H9 (cell line): ENCODE data around the gene MYL2. TPM values are rescaled to one million over a fixed set of nuclear protein-coding genes. Genes with fewer than 3 reads are reported as not detected.

Source experiments
- DNase-seq: peaks from one replicate; pipeline ENCODE4 v3.0.0-alpha.2; 2017
- H2AFZ ChIP-seq: one replicate; pipeline ENCODE4 v1.6.1; 2013; ENCODE audit warnings: mild to moderate bottlenecking, low read length, control low read depth, moderate library complexity
- H2AK5ac ChIP-seq: 2 replicates; pipeline ENCODE4 v1.6.1; 2013; ENCODE audit warnings: low read length, control low read depth, mixed read lengths; ENCODE audit not compliant: insufficient read length
- H2BK120ac ChIP-seq: one replicate; pipeline ENCODE4 v1.6.1; 2013; ENCODE audit warnings: low read depth, mild to moderate bottlenecking, low read length, control low read depth, inconsistent platforms; ENCODE audit not compliant: poor library complexity, severe bottlenecking
- H2BK12ac ChIP-seq: 2 replicates; pipeline ENCODE4 v1.6.1; 2013; ENCODE audit warnings: low read length, control low read depth, mixed read lengths, low read depth; ENCODE audit not compliant: insufficient read length
- H2BK15ac ChIP-seq: 2 replicates; pipeline ENCODE4 v1.6.1; 2013; ENCODE audit warnings: low read depth, low read length, control low read depth
- H2BK20ac ChIP-seq: one replicate; pipeline ENCODE4 v1.6.1; 2013; ENCODE audit warnings: low read depth, mild to moderate bottlenecking, low read length, control low read depth, inconsistent platforms; ENCODE audit not compliant: poor library complexity, severe bottlenecking
- H2BK5ac ChIP-seq: 2 replicates; pipeline ENCODE4 v1.6.1; 2013; ENCODE audit warnings: low read length, control low read depth, mixed read lengths; ENCODE audit not compliant: insufficient read length
- H3K14ac ChIP-seq: 2 replicates; pipeline ENCODE4 v1.6.1; 2013; ENCODE audit warnings: low read length, control low read depth; ENCODE audit not compliant: insufficient read depth
- H3K18ac ChIP-seq: 2 replicates; pipeline ENCODE4 v1.6.1; 2013; ENCODE audit warnings: low read depth, mild to moderate bottlenecking, mixed read lengths, low read length, control low read depth; ENCODE audit not compliant: insufficient read length
- H3K23ac ChIP-seq: 2 replicates; pipeline ENCODE4 v1.6.1; 2013; ENCODE audit warnings: low read length, control low read depth, mixed read lengths, low read depth; ENCODE audit not compliant: insufficient read length
- H3K23me2 ChIP-seq: 2 replicates; pipeline ENCODE4 v1.6.1; 2013; ENCODE audit warnings: low read depth, mild to moderate bottlenecking, mixed read lengths, low read length, control low read depth; ENCODE audit not compliant: insufficient read length, poor library complexity, severe bottlenecking
- H3K27ac ChIP-seq: 2 replicates; pipeline ENCODE4 v1.5.1; 2013; ENCODE audit warnings: low read length, control low read depth, mixed read lengths, low read depth; ENCODE audit not compliant: insufficient read length
- H3K27me3 ChIP-seq: 2 replicates; pipeline ENCODE4 v1.6.1; 2013; ENCODE audit warnings: low read length, control low read depth, inconsistent platforms; ENCODE audit not compliant: insufficient read depth
- H3K4ac ChIP-seq: 2 replicates; pipeline ENCODE4 v1.6.1; 2013; ENCODE audit warnings: low read depth, mild to moderate bottlenecking, control low read depth, inconsistent platforms, low read length, moderate library complexity
- H3K4me1 ChIP-seq: 2 replicates; pipeline ENCODE4 v1.6.1; 2013; ENCODE audit warnings: low read length, control low read depth, inconsistent platforms; ENCODE audit not compliant: insufficient read depth
- H3K4me2 ChIP-seq: 2 replicates; pipeline ENCODE4 v1.6.1; 2013; ENCODE audit warnings: low read length, control low read depth, mixed read lengths; ENCODE audit not compliant: insufficient read length, insufficient read depth
- H3K56ac ChIP-seq: 2 replicates; pipeline ENCODE4 v1.6.1; 2013; ENCODE audit warnings: low read depth, mild to moderate bottlenecking, mixed read lengths, low read length, control low read depth; ENCODE audit not compliant: insufficient read length
- H3K79me1 ChIP-seq: 2 replicates; pipeline ENCODE4 v1.6.1; 2013; ENCODE audit warnings: low read depth, mild to moderate bottlenecking, moderate library complexity, low read length, control low read depth, inconsistent platforms; ENCODE audit not compliant: insufficient read depth, poor library complexity, severe bottlenecking
- H3K79me2 ChIP-seq: 2 replicates; pipeline ENCODE4 v1.6.1; 2013; ENCODE audit warnings: low read length, control low read depth, inconsistent platforms; ENCODE audit not compliant: insufficient read depth
- H3K9ac ChIP-seq: 2 replicates; pipeline ENCODE4 v1.6.1; 2013; ENCODE audit warnings: low read length, control low read depth, mixed read lengths; ENCODE audit not compliant: insufficient read length; ENCODE audit errors: extremely low read depth
- H3K9me3 ChIP-seq: one replicate; pipeline ENCODE4 v1.6.1; 2013; ENCODE audit warnings: low read depth, low read length, inconsistent platforms; ENCODE audit not compliant: control insufficient read depth
- H3T11ph ChIP-seq: one replicate; pipeline ENCODE4 v1.6.1; 2013; ENCODE audit warnings: mild to moderate bottlenecking, low read length, control low read depth, inconsistent platforms
- H4K20me1 ChIP-seq: one replicate; pipeline ENCODE4 v1.6.1; 2013; ENCODE audit not compliant: control insufficient read depth, insufficient read length, insufficient read depth
- H4K5ac ChIP-seq: 2 replicates; pipeline ENCODE4 v1.6.1; 2013; ENCODE audit warnings: low read depth, mild to moderate bottlenecking, mixed read lengths, low read length, control low read depth; ENCODE audit not compliant: insufficient read length
- H4K8ac ChIP-seq: replicated peaks from 2 replicates; pipeline ENCODE4 v1.6.1; 2013; ENCODE audit warnings: low read length, control low read depth, mixed read lengths, low read depth; ENCODE audit not compliant: insufficient read length
- H4K91ac ChIP-seq: 2 replicates; pipeline ENCODE4 v1.6.1; 2013; ENCODE audit warnings: low read depth, mild to moderate bottlenecking, moderate library complexity, mixed read lengths, low read length, control low read depth; ENCODE audit not compliant: insufficient read length
- H3K27ac Mint-ChIP-seq, 3 experiments: 2 replicates in 2 of 3; 3 replicates in 1 of 3; pipeline ENCODE4 v1.8.0; 2020 to 2021; ENCODE audit warnings: mixed read lengths in 3 of 3, mild to moderate bottlenecking in 1 of 3, moderate library complexity in 1 of 3
- H3K27me3 Mint-ChIP-seq: 2 replicates; pipeline ENCODE4 v1.8.0; 2021; ENCODE audit warnings: low read depth, mild to moderate bottlenecking, moderate library complexity, mixed read lengths
- H3K36me3 Mint-ChIP-seq, 3 experiments: 2 replicates in 2 of 3; 3 replicates in 1 of 3; pipeline ENCODE4 v1.8.0; 2020 to 2021; ENCODE audit warnings: low read depth in 3 of 3, mixed read lengths in 3 of 3; ENCODE audit not compliant: insufficient read depth in 1 of 3
- H3K4me1 Mint-ChIP-seq, 2 experiments: 2 replicates each; pipeline ENCODE4 v1.8.0; 2020; ENCODE audit warnings: mixed read lengths in 2 of 2
- H3K4me3 Mint-ChIP-seq, 2 experiments: 2 replicates in 1 of 2; 3 replicates in 1 of 2; pipeline ENCODE4 v1.8.0; 2020 to 2021; ENCODE audit warnings: mild to moderate bottlenecking in 2 of 2, mixed read lengths in 2 of 2, moderate library complexity in 1 of 2
- H3K9me3 Mint-ChIP-seq, 2 experiments: 2 replicates in 1 of 2; 3 replicates in 1 of 2; pipeline ENCODE4 v1.8.0; 2020; ENCODE audit warnings: mild to moderate bottlenecking in 2 of 2, mixed read lengths in 2 of 2, moderate library complexity in 1 of 2
- WGBS: extraction: QIAGEN DNeasy Blood & Tissue Kit; methylation state at CpG from one replicate; pipeline ENCODE4 v1.1.7; 2013; ENCODE audit warnings: missing lambda C conversion rate, low lambda C conversion rate, mixed read lengths; ENCODE audit not compliant: insufficient read length; ENCODE audit errors: extremely low coverage; 5-methylcytosine and 5-hydroxymethylcytosine counted together
- total RNA-seq: library from RNA; stranded (reverse); gene quantifications from 2 replicates; pipeline ENCODE4 v1.2.1, GENCODE V29; 2021
- TF ChIP-seq, protein P1 (sequence below): fragments of 200-600 bp; sonication (generic); conservative IDR thresholded peaks from 3 replicates; pipeline ENCODE4 v1.8.0; 2021; ENCODE audit warnings: antibody characterized with exemption, mild to moderate bottlenecking

Gene MYL2
- total RNA-seq, 1 experiment from 2014 or later: not detected

DNA sequence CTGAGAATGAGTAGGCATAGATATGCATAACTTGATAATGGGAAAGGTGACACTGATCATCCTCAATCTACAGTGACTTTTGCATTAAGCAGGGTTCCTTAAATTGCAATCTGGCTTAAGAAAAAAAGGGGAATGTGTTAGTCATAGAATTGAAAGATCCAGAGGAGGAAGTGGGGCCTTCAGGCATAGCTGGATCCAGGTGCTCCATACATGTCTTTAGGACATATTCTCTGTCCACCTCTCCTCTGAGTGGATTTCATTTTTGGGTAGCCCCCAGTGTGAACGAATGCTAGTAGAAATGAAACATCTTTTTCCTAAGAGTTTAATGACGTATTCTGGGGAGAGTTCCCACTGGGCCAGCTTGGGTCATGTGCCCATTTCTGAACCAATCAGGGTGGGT, 46.0 kb downstream of the MYL2 start:
- H3K9me3 ChIP-seq: no peaks in the 10 kb centered on the region
- no peaks in the 10 kb centered on the region for H3K4me1 Mint-ChIP-seq
- H3K79me1 ChIP-seq: no peaks in the 10 kb centered on the region
- no peak overlapping the region for H3K23ac ChIP-seq
- no peak for DNase-seq
- WGBS: no CpG with 5 or more reads among the region's 2 CpGs
- no peak overlapping the region for H3K56ac ChIP-seq
- no peak overlapping the region for H4K5ac ChIP-seq
- H2BK15ac ChIP-seq: no peak overlapping the region
- no peaks in the 10 kb centered on the region for H3K79me2 ChIP-seq
- no peaks in the 10 kb centered on the region for H3K4me1 ChIP-seq
- H2AFZ ChIP-seq: no peak overlapping the region
- no peak overlapping the region for H3K4ac ChIP-seq
- H2BK12ac ChIP-seq: no peak overlapping the region
- no peaks in the 10 kb centered on the region for H4K20me1 ChIP-seq
- TF ChIP-seq, protein P1, sequence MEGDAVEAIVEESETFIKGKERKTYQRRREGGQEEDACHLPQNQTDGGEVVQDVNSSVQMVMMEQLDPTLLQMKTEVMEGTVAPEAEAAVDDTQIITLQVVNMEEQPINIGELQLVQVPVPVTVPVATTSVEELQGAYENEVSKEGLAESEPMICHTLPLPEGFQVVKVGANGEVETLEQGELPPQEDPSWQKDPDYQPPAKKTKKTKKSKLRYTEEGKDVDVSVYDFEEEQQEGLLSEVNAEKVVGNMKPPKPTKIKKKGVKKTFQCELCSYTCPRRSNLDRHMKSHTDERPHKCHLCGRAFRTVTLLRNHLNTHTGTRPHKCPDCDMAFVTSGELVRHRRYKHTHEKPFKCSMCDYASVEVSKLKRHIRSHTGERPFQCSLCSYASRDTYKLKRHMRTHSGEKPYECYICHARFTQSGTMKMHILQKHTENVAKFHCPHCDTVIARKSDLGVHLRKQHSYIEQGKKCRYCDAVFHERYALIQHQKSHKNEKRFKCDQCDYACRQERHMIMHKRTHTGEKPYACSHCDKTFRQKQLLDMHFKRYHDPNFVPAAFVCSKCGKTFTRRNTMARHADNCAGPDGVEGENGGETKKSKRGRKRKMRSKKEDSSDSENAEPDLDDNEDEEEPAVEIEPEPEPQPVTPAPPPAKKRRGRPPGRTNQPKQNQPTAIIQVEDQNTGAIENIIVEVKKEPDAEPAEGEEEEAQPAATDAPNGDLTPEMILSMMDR: no peak
- H3K27ac Mint-ChIP-seq: no peak overlapping the region
- no peak overlapping the region for H2BK120ac ChIP-seq
- H4K8ac ChIP-seq: no peak overlapping the region
- H3K27me3 Mint-ChIP-seq: peaks cover 10% of the 10 kb centered on the region
- no peak overlapping the region for H3K4me3 Mint-ChIP-seq
- no peak overlapping the region for H2BK20ac ChIP-seq
- peaks cover 2 to 3% (median 2%) of the 10 kb centered on the region in 3 experiments; a peak in 5 of 7 replicates for H3K36me3 Mint-ChIP-seq
- no peak overlapping the region for H2BK5ac ChIP-seq
- no peak overlapping the region for H3K18ac ChIP-seq
- H3K27ac ChIP-seq: no peak overlapping the region
- H4K91ac ChIP-seq: no peak overlapping the region
- no peak overlapping the region for H3K9ac ChIP-seq
- peaks cover 7 to 13% of the 10 kb centered on the region in 2 experiments for H3K9me3 Mint-ChIP-seq
- no peak overlapping the region for H2AK5ac ChIP-seq
- no peaks in the 10 kb centered on the region for H3K23me2 ChIP-seq
- H3K4me2 ChIP-seq: no peak overlapping the region
- H3T11ph ChIP-seq: no peak overlapping the region
- no peaks in the 10 kb centered on the region; the same call in 1 of the 2 replicates for H3K27me3 ChIP-seq
- no peak overlapping the region for H3K14ac ChIP-seq
